HG03097 (cell line): Measurements from ENCODE around the gene SNCG.
"Not testable (repeated sequence)": the region's sequence is repeated elsewhere in the genome, so short reads cannot be mapped to it uniquely, and the experiment has no call there.

Experiments used
- ATAC-seq: cut with Tn5 transposase; IDR thresholded peaks from one replicate; pipeline ENCODE4 v1.9.1; 2021; ENCODE audit not compliant: unreplicated experiment, low FRiP score

The SNCG gene

GRCh38 chr10:86972613-86973380, 14.4 kb downstream of the SNCG start:
- ATAC-seq, result no peak

DNA sequence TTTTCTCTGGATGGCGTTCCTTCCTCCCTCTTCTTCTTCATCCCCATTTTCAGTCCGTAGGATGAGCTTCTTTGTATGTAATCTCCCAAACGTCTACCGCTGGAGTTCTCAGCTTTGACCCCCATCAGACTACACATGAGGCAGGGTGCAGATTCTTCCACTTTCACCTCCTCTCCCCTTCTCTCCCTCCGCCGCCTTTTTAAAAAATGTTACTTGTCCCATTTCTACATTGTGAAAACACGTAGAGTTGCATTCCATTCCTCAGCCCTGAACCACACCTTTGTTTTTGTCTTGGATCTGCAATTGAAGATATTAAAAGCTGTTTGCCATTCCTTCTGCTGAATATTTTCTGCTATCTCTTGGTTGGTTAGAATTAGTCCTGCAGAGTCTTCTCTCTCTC, 16.1 kb downstream of the SNCG start:
- no peak for ATAC-seq

DNA sequence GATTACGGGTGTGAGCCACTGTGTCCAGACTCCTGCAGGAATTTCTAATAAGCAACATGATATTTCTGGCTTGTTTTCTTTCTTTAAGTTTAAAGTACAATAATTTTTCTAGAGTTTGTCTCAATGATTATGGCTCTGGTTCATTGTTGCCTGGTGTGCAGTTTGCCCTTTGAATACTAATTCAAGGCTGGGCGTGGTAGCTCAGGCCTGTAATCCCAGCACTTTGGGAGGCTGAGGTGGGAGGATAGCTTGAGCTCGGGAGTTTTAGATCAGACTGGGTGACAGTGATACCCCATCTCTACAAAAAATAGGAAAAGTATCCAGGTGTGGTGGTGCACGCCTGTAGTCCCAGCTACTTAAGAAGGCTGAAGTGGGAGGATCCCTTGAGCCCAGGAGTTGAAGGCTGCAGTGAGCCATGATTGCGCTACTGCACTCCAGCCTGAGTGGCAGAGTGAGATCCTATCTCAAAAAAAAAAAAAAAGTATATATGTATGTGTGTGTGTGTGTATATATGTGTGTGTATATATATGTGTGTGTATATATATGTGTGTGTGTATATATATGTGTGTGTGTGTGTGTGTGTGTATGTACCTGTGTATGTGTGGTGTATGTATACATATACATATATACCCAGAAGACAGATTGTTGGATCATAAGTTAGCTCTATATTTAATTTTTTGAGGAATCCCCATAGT, 18.1 kb downstream of the SNCG start:
- no peak for ATAC-seq

DNA sequence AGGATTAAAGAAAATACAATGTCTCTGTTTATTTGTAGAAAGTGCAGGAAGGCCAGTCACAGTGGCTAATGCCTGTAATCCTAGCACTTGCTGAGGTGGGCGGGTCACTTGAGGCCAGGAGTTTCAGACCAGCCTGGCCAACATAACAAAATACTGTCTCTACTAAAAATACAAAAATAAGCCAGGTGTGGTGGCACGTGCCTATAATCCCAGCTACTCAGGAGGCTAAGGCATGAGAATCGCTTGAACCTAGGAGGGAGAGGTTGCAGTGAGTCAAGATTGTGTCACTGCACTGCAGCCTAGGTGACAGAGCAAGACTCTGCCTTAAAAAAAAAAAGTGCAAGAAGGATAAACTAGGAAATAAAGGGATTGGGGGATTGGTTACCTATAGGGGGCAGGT, 20.1 kb downstream of the SNCG start:
- not testable (repeated sequence) for ATAC-seq

DNA sequence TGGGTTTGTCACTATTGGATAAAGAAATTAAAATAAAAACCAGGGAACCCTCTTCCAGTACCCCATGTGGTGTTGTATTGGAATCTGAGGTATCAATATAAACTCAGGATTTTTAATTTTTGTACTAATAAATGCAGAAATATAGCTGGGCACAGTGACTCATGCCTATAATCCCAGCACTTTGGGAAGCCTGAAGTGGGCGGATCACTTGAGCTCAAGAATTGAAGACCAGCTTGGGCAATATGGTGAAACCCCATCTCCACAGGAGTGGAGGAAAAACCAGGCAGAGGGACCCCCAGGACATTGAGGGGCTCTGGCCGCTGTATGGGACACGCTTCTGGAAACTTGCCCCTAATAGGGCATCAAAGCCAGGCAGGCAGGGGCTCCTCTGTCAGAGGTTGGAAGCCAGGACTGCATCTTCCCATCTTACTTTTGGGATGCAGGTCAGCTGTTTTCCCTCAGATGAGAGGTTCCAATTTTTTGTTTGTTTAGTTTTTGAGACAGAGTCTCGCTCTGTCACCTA, 21.0 kb downstream of the SNCG start:
- ATAC-seq, result no peak

DNA sequence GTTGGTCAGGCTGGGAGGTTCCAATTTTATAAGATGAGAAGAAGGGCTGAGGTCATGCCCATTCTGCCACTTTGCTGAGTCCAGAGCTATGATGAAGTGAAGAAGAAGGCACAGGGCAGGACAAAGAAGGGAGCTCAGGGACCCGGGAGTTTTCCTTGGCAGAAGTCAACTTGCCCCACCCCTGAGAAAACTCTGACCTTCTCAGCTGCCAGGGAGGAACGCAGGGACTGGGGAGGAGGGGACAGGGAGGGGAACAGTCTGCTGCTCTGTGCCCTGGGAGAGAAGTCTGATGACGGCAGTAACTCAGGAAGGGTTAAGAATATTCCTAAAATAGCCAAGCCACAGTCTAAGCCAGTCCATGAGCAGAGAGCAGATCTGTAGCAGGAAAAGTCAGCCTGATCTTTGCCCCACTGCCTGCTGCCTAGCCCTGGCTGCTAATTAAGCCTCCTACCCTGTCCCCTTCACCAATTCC, 21.6 kb downstream of the SNCG start:
- no peak for ATAC-seq

GRCh38 chr10:86981020-86981419, 22.6 kb downstream of the SNCG start:
- ATAC-seq, result not testable (repeated sequence)

DNA sequence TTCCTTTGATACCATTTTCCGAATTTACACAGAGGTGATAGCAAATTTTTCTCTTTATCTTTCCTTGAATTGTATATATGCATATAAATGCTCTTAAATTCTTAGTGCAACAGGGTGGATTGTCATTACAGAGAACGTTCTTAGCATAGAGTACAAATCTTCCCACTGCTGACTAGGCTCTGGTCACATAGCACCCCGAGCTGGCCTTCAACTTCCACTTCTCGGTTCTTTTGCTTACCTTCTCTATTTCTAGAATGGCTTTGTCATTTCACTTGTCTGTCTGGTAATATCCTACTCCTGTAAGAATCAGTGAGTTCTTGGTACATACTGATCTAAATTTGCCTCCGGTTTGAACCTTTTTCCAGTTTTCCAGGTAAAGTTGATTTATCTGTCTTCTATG, 23.3 kb downstream of the SNCG start:
- no peak for ATAC-seq

DNA sequence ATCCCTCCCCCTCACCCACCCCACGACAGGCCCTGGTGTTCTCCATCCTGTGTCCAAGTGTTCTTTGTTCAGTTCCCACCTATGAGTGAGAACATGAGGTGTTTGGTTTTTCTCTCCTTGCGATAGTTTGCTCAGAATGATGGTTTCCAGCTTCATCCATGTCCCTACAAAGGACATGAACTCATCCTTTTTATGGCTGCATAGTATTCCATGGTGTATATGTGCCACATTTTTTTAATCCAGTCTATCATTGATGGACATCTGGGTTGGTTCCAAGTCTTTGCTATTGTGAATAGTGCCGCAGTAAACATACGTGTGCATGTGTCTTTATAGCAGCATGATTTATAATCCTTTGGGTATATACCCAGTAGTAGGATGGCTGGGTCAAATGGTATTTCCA, 26.1 kb downstream of the SNCG start:
- not testable (repeated sequence) for ATAC-seq

GRCh38 chr10:86988520-86988919, 30.1 kb downstream of the SNCG start:
- no peak for ATAC-seq

DNA sequence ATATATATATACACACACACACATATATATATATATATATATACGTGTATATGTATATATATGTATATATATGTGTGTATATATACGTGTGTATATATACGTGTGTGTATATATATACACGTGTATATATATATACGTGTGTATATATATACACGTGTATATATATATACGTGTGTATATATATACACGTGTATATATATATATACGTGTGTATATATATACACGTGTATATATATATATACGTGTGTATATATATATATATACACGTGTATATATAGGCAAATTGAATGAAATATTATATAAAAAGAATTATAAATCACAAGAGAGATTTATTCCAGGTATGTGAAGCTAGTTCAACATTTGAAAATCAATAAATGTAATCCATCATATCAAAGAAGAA, 33.0 kb downstream of the SNCG start:
- ATAC-seq, result not testable (repeated sequence)

DNA sequence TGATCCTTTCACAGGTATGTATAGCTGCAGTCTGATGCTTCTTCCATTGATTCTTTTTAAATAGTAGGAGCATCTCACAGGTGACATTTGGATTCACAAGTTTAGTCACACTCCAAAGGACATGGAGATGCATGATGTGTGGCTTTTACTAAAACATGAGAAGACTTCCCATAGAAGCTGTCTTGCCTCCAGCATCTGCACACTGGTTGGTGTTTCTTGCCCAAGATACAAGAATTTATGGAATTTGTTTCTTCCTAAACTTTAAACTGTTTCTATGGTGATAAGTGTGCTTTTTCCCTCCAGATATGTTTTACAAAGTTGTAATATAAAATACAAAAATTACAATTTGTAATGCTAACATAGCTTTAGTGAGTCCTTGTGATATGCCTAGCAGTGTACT, 34.1 kb downstream of the SNCG start:
- ATAC-seq, result no peak

- no peak for ATAC-seq
These were observed 34.5 kb downstream of the SNCG start for GRCh38 chr10:86992929-86993328.

DNA sequence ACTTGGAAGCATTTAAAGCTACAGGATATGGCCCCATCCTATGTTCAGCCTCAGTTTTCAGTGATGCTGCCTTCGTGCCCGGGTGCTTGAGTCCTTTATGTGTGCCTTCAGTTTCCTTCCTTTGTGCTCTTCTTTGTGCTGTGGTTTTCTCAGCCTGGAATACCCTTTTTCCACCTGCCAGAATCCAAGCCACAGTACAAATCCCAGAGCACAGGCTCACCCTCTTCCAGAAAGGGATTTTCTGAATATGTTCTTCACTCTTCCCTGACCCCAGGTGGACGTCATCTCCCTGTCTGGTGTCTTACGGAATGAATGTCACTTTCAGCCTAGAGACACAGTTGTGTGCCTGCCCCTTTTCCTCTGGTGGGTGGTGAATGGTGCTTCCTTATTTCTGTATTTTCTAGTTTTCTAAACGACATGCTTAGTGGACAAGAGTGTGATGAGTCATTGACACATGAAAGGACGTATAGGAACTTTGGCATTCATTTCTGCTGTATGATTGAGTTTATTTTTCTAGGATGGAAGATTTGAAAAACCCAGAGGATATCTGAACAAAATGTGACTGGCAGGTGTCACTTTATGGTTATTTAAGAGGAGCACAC, 41.5 kb downstream of the SNCG start:
- ATAC-seq, result not testable (repeated sequence)

DNA sequence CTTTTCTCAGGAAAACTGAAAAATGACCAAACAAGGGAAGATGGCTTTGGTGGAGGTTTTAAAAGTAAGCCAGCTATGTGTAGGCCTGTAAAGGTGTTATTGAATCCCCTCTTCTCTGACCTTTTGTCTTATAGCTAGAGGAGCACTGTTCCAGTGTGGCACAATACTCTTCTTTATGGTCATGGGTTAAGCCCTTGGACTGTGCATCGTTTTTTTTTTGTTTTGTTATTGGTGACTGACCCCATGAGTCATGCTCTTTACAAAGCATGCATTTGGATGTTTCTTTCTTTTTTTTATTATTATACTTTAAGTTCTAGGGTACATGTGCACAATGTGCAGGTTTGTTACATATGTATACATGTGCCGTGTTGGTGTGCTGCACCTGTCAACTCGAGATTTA, 42.1 kb downstream of the SNCG start:
- ATAC-seq, result no peak

GRCh38 chr10:87007124-87007523, 48.7 kb downstream of the SNCG start:
- ATAC-seq, result not testable (repeated sequence)

DNA sequence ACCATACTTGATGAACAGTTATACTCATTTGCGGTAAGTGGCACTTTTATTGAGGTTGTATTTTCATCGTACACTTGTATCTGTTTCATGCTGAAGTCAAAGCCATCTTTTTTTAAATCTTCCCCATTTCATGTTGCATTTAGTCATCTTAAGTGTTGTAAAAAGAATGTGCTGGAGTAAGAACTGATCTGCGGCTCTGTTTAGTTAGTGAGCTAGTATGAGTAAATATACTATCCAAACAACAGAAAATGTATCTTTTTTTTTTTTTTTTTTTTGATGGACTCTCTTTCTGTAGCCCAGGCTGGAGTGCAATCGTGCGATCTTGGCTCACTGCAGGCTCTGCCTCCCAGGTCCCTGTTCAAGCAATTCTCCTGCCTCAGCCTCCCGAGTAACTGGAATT, 49.3 kb downstream of the SNCG start:
- ATAC-seq, result not testable (repeated sequence)

DNA sequence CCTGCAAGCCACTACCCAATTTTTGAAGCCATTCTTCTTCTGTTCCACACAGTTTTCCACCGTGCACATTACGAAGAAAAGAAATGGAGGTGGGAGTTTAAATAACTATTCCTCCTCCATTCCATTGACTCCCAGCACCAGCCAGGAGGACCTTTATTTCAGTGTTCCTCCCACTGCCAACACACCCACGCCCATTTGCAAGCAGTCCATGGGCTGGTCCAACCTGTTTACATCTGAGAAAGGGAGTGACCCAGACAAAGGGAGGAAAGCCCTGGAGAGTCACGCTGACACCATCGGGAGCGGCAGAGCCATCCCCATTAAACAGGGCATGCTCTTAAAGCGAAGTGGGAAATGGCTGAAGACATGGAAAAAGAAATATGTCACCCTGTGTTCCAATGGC, 49.9 kb downstream of the SNCG start:
- not testable (repeated sequence) for ATAC-seq

- not testable (repeated sequence) for ATAC-seq
These were observed 50.8 kb downstream of the SNCG start for GRCh38 chr10:87009134-87009696.
